NCI-H146 treated with DMSO at 0.1 percent for 48 hours (cell line): ENCODE results near the gene PRR36.
"Not testable (repeated sequence)": the region's sequence is repeated elsewhere in the genome, so short reads cannot be mapped to it uniquely, and the experiment has no call there.

ENCODE experiments used
- DNase-seq: peaks from one replicate; lab custom pipeline; 2025; ENCODE audit not compliant: unreplicated experiment; lab: John Stamatoyannopoulos, UW

The PRR36 gene

GRCh38 chr19:7899751-7900378 lies 25.7 kb upstream of the PRR36 start:
- no peak for DNase-seq

GRCh38 chr19:7898967-7899366 lies 24.8 kb upstream of the PRR36 start:
- no peak for DNase-seq

- no peak for DNase-seq
These were observed 23.1 kb upstream of the PRR36 start for GRCh38 chr19:7897292-7897691.

GRCh38 chr19:7895565-7895964 lies 21.4 kb upstream of the PRR36 start:
- DNase-seq, result no peak

- no peak for DNase-seq
These were observed 20.6 kb upstream of the PRR36 start for GRCh38 chr19:7894612-7895309.

GRCh38 chr19:7893362-7894101 lies 19.3 kb upstream of the PRR36 start:
- DNase-seq, result not testable (repeated sequence)

- DNase-seq, result no peak
These were observed 14.6 kb upstream of the PRR36 start for GRCh38 chr19:7888826-7889217.

GRCh38 chr19:7888145-7888825 lies 14.1 kb upstream of the PRR36 start, which contains the start of gene LRRC8E:
LRRC8E (plus strand) TSS chr19:7888510; CDS start chr19:7895604, 7,094 bp downstream.
- DNase-seq, result no peak

- DNase-seq, result no peak
These were observed 13.4 kb upstream of the PRR36 start for GRCh38 chr19:7887408-7888144.

GRCh38 chr19:7885818-7886217 lies 11.6 kb upstream of the PRR36 start:
- no peak for DNase-seq

GRCh38 chr19:7883796-7884570 lies 9.8 kb upstream of the PRR36 start:
- no peak for DNase-seq

- DNase-seq, result no peak
These were observed 8.9 kb upstream of the PRR36 start for GRCh38 chr19:7883105-7883504.

- no peak for DNase-seq
These were observed 7.7 kb upstream of the PRR36 start for GRCh38 chr19:7881910-7882309.

- DNase-seq, result no peak
These were observed 5.6 kb upstream of the PRR36 start for GRCh38 chr19:7879836-7880235.

- no peak for DNase-seq
These were observed 5.1 kb upstream of the PRR36 start for GRCh38 chr19:7879111-7879807.

GRCh38 chr19:7877249-7877836 lies 3.2 kb upstream of the PRR36 start:
- DNase-seq, result no peak

- no peak for DNase-seq
These were observed 695 bp upstream of the PRR36 start for GRCh38 chr19:7874897-7875273.

- no peak for DNase-seq
These were observed 700 bp downstream of the PRR36 start for GRCh38 chr19:7873304-7874075.
